Sigmoid colon (tissue), 4 donors: ENCODE data around the gene PFKM.

Experiments used
- EP300 ChIP-seq, 4 donors: sonication (generic); formaldehyde crosslinking; IDR thresholded peaks; one replicate each; pipeline ENCODE4 v1.6.1; 2017; ENCODE audit warnings: antibody characterized with exemption in 4 of 4
- TF ChIP-seq, protein P1 (sequence below), 4 experiments: fragments of 450-650 bp in 3 of 4; fragments of 200-600 bp in 1 of 4; IDR thresholded peaks; one replicate each; pipeline ENCODE4 v1.5.1; 2016 to 2019; ENCODE audit warnings: antibody characterized with exemption in 4 of 4, mild to moderate bottlenecking in 3 of 4, moderate library complexity in 2 of 4

DNA sequence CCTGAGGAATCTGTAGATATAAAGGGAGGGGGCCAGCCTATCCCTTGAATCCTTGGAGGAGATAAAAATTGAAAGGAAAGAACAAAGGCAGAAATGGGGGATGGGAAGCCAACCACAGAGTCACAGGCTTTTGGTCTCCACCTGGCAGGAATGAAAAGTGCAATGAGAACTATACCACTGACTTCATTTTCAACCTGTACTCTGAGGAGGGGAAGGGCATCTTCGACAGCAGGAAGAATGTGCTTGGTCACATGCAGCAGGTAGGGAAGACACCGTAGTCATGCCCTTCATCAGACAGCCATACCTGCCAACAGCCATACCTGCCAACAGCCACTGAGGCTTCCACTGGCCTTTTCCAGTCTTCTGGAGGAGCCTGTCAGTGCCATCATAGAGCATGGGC, 24.7 kb downstream of the PFKM start:
- TF ChIP-seq, protein P1, sequence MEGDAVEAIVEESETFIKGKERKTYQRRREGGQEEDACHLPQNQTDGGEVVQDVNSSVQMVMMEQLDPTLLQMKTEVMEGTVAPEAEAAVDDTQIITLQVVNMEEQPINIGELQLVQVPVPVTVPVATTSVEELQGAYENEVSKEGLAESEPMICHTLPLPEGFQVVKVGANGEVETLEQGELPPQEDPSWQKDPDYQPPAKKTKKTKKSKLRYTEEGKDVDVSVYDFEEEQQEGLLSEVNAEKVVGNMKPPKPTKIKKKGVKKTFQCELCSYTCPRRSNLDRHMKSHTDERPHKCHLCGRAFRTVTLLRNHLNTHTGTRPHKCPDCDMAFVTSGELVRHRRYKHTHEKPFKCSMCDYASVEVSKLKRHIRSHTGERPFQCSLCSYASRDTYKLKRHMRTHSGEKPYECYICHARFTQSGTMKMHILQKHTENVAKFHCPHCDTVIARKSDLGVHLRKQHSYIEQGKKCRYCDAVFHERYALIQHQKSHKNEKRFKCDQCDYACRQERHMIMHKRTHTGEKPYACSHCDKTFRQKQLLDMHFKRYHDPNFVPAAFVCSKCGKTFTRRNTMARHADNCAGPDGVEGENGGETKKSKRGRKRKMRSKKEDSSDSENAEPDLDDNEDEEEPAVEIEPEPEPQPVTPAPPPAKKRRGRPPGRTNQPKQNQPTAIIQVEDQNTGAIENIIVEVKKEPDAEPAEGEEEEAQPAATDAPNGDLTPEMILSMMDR (IDR thresholded peaks at IDR 0.05): no peak
- no peak for TF ChIP-seq EP300 (IDR thresholded peaks at IDR 0.05)
